Loucy (cell line): ENCODE results near the gene APOC3.

Source experiments
- H2AFZ ChIP-seq: fragments of 200-600 bp; sonication (generic); 2 replicates; pipeline ENCODE4 v1.6.0; 2016; ENCODE audit warnings: antibody characterized with exemption, mild to moderate bottlenecking, low read length, moderate library complexity
- H3F3A ChIP-seq: fragments of 200-600 bp; 2 replicates; pipeline ENCODE4 v1.6.0; 2016; ENCODE audit warnings: antibody characterized with exemption, low read depth, mild to moderate bottlenecking
- H3K27me3 ChIP-seq: fragments of 200-600 bp; sonication (generic); 2 replicates; pipeline ENCODE4 v1.6.1; 2014; ENCODE audit warnings: low read length, mild to moderate bottlenecking; ENCODE audit not compliant: insufficient read depth, poor library complexity, severe bottlenecking
- H3K36me3 ChIP-seq: fragments of 200-600 bp; sonication (generic); 2 replicates; pipeline ENCODE4 v1.6.1; 2016; ENCODE audit warnings: low read length; ENCODE audit not compliant: insufficient read depth
- H3K4me1 ChIP-seq: fragments of 200-600 bp; sonication (generic); 2 replicates; pipeline ENCODE4 v1.5.1; 2014; ENCODE audit warnings: low read length, mild to moderate bottlenecking; ENCODE audit not compliant: insufficient read depth, poor library complexity, severe bottlenecking
- H3K4me2 ChIP-seq: fragments of 200-600 bp; sonication (generic); 2 replicates; pipeline ENCODE4 v1.6.0; 2014; ENCODE audit warnings: antibody characterized with exemption, low read length, low read depth, mild to moderate bottlenecking; ENCODE audit not compliant: poor library complexity, severe bottlenecking
- H3K4me3 ChIP-seq: fragments of 200-600 bp; sonication (generic); 2 replicates; pipeline ENCODE4 v1.5.1; 2014; ENCODE audit warnings: low read length, mild to moderate bottlenecking, mixed read lengths; ENCODE audit not compliant: poor library complexity, severe bottlenecking
- H3K79me2 ChIP-seq: fragments of 200-600 bp; sonication (generic); 2 replicates; pipeline ENCODE4 v1.6.1; 2014; ENCODE audit warnings: low read length; ENCODE audit not compliant: insufficient read depth
- H3K9ac ChIP-seq: fragments of 200-600 bp; sonication (generic); 2 replicates; pipeline ENCODE4 v1.6.0; 2014; ENCODE audit warnings: mild to moderate bottlenecking, low read depth, low read length, moderate library complexity; ENCODE audit not compliant: poor library complexity, severe bottlenecking
- H3K9me2 ChIP-seq: fragments of 200-600 bp; sonication (generic); replicated peaks from 2 replicates; pipeline ENCODE4 v1.6.1; 2016; ENCODE audit warnings: low read depth, low read length, mixed read lengths
- H3K9me3 ChIP-seq: fragments of 200-600 bp; sonication (generic); 2 replicates; pipeline ENCODE4 v1.6.1; 2014; ENCODE audit warnings: mild to moderate bottlenecking, antibody characterized with exemption, low read length, low read depth; ENCODE audit not compliant: insufficient read depth
- H4K20me1 ChIP-seq: fragments of 200-600 bp; sonication (generic); 2 replicates; pipeline ENCODE4 v1.6.0; 2014; ENCODE audit warnings: antibody characterized with exemption, low read length, mild to moderate bottlenecking; ENCODE audit not compliant: insufficient read depth, poor library complexity, severe bottlenecking
- EZH2phosphoT487 ChIP-seq: fragments of 200-600 bp; IDR thresholded peaks from 2 replicates; pipeline ENCODE4 v1.6.1; 2018; ENCODE audit warnings: antibody characterized with exemption, mild to moderate bottlenecking, moderate library complexity, borderline replicate concordance
- TF ChIP-seq, protein P1 (sequence below): fragments of 200-600 bp; sonication (generic); conservative IDR thresholded peaks from 2 replicates; pipeline ENCODE4 v1.5.1; 2014; ENCODE audit warnings: mild to moderate bottlenecking, antibody characterized with exemption, low read length

APOC3 gene

DNA sequence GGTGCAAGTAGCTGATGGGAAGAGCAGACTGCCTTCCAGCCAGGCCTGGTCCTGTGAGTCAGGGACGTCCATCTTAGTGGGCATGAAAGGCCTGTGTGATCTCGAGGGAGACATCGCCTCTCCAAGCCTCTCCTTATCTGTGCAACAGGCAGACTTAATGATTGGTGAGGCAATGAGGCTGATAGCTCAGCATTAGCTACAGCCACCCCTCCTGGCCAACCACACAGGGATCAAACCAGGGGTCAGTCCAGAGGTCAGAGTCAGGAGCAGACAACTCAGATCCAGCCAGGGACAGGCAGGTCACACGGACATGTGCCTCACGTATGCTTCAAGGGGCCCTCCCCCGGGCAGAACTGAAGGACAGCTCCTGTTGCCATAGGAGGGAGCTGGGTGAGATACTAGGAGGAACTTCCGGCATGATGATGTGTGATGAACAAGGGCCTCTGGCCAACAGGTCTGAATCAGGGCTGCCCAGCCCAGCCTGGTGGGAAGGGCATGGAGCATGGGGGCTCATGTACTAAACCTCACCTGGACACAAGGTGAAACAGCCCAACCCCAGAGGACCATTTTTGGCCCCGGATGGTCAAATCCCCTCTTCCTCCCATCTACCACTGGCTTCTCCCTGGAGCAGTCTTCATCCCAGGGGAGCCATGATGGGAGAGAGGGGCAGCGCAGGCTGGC is 2.8 kb upstream of the APOC3 start:
- H3K27me3 ChIP-seq: no peaks in the 10 kb centered on the region
- no peak for TF ChIP-seq EZH2phosphoT487
- TF ChIP-seq, protein P1, sequence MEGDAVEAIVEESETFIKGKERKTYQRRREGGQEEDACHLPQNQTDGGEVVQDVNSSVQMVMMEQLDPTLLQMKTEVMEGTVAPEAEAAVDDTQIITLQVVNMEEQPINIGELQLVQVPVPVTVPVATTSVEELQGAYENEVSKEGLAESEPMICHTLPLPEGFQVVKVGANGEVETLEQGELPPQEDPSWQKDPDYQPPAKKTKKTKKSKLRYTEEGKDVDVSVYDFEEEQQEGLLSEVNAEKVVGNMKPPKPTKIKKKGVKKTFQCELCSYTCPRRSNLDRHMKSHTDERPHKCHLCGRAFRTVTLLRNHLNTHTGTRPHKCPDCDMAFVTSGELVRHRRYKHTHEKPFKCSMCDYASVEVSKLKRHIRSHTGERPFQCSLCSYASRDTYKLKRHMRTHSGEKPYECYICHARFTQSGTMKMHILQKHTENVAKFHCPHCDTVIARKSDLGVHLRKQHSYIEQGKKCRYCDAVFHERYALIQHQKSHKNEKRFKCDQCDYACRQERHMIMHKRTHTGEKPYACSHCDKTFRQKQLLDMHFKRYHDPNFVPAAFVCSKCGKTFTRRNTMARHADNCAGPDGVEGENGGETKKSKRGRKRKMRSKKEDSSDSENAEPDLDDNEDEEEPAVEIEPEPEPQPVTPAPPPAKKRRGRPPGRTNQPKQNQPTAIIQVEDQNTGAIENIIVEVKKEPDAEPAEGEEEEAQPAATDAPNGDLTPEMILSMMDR: no peak
- H3K4me1 ChIP-seq: no peaks in the 10 kb centered on the region
- H3K4me3 ChIP-seq: no peak overlapping the region
- H3K79me2 ChIP-seq: no peaks in the 10 kb centered on the region
- H3K36me3 ChIP-seq: no peaks in the 10 kb centered on the region
- H3K4me2 ChIP-seq: no peak overlapping the region
- H3K9me2 ChIP-seq: no peaks in the 10 kb centered on the region
- H3K9me3 ChIP-seq: no peaks in the 10 kb centered on the region
- no peak overlapping the region for H3K9ac ChIP-seq
- no peaks in the 10 kb centered on the region for H3F3A ChIP-seq
- no peaks in the 10 kb centered on the region for H4K20me1 ChIP-seq
- H2AFZ ChIP-seq: no peak overlapping the region

DNA sequence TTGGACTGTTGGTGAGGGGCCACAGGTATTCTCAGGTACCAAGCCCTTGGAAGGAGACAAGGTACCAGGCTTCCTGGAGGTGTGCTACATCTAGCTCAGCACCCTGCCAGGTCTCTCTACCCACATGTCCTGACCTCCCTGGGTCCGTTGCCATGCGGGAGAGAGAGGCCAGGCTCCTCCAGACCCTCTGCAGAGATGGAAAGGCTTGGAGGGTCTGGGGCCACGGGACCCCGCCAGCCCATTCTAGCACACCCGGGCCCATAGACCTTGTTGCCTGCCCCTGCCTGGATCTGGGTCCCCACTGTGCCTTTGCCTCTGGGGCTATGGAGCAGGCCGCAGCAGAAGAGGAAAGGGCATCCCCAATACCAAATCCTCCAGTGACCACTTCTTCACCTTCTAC is 2.2 kb upstream of the APOC3 start:
- no peaks in the 10 kb centered on the region for H3K79me2 ChIP-seq

DNA sequence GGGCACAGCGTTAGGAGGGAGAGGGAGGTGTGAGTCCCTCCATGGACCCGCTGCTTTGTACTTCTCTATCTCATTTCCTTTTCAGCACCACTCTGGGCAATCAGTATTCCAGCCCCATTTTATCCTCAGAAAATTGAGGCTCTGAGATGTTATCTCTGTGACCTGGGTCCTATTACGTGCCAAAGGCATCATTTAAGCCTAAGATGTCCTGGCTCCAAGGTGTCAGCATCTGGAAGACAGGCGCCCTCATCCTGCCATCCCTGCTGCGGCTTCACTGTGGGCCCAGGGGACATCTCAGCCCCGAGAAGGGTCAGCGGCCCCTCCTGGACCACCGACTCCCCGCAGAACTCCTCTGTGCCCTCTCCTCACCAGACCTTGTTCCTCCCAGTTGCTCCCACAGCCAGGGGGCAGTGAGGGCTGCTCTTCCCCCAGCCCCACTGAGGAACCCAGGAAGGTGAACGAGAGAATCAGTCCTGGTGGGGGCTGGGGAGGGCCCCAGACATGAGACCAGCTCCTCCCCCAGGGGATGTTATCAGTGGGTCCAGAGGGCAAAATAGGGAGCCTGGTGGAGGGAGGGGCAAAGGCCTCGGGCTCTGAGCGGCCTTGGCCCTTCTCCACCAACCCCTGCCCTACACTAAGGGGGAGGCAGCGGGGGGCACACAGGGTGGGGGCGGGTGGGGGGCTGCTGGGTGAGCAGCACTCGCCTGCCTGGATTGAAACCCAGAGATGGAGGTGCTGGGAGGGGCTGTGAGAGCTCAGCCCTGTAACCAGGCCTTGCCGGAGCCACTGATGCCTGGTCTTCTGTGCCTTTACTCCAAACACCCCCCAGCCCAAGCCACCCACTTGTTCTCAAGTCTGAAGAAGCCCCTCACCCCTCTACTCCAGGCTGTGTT is 829 bp upstream of the APOC3 start:
- H3K9ac ChIP-seq: no peak overlapping the region
- no peaks in the 10 kb centered on the region for H3K36me3 ChIP-seq
- H3K4me3 ChIP-seq: no peak overlapping the region
- no peaks in the 10 kb centered on the region for H3K79me2 ChIP-seq
- no peaks in the 10 kb centered on the region for H3K9me3 ChIP-seq
- no peaks in the 10 kb centered on the region for H3K9me2 ChIP-seq
- no peaks in the 10 kb centered on the region for H4K20me1 ChIP-seq
- TF ChIP-seq EZH2phosphoT487: no peak
- TF ChIP-seq, protein P1: no peak
- H3K4me1 ChIP-seq: no peaks in the 10 kb centered on the region
- no peak overlapping the region for H2AFZ ChIP-seq
- no peaks in the 10 kb centered on the region for H3K27me3 ChIP-seq
- H3K4me2 ChIP-seq: no peak overlapping the region
- H3F3A ChIP-seq: no peaks in the 10 kb centered on the region

More for the DNA sequence above, 2.2 kb upstream of the APOC3 start:
- Histone ChIP-seq H3K9ac (no peak overlapping the region), H3K9me3 (no peaks in the 10 kb centered on the region), H3K27me3 (no peaks in the 10 kb centered on the region), H3K4me2 (no peak overlapping the region), H2AFZ (no peak overlapping the region), H3F3A (no peaks in the 10 kb centered on the region), H3K4me3 (no peak overlapping the region), H3K9me2 (no peaks in the 10 kb centered on the region), H3K36me3 (no peaks in the 10 kb centered on the region), H4K20me1 (no peaks in the 10 kb centered on the region), H3K4me1 (no peaks in the 10 kb centered on the region)
- no peak for TF ChIP-seq EZH2phosphoT487
- TF ChIP-seq, protein P1: no peak
